Activated CD4-positive, alpha-beta T cell treated with anti-CD3 and anti-CD28 coated beads for 1 hour (primary cell): ENCODE results near the gene FAM199X.
"Not testable (repeated sequence)": the region's sequence is repeated elsewhere in the genome, so short reads cannot be mapped to it uniquely, and the experiment has no call there.

Experiments used
- DNase-seq: peaks from one replicate; pipeline ENCODE4 v3.0.0-alpha.2; 2020

The FAM199X gene

GRCh38 chrX:104193485-104193884 is 27.2 kb downstream of the FAM199X start:
- no peak for DNase-seq

- DNase-seq, result no peak
These were observed 28.8 kb downstream of the FAM199X start for GRCh38 chrX:104195013-104195412.

DNA sequence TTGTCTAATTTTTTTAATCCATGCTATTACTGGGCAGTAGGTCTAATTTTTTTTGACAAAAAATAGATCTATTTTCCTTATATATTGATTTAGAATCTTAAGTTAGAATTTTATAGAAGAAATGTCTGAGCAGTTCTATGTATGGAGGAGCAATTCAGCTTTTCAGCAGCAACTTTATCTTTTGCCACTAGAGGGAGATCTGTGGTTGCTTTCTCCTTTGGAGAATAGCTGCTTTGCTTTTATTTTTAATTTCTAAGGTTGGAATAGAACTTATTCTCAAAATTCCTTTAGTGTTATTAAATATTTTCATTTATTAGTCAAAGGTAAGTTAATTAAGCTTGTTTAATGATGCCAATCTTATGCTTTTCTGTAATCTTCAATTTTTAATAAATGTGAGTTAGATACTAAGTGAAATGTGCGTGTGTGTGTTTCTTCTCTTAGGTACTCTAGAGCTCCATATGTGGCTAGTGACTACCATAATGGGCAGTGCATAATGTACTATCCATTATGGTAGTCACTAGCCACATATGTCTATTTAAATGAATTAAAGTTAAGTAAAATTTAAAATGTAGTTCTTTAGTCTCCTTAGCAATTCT is 29.3 kb downstream of the FAM199X start:
- no peak for DNase-seq

DNA sequence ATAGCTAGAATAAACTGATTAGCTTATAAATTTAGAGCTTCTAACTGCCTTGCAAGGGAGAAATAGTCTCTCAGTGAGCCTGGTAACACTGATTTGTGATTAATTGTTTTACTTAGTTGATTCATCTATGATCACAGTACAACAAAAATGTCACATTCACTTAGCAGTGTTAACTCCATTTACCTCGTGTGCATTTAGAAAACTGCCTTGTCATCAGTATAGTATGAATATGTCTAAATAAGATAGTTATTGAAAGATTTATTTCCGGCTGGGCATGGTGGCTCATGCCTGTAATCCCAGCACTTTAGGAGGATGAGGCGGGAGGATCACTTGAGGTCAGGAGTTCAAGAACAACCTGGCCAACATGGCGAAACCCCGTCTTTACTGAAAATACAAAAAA is 39.3 kb downstream of the FAM199X start:
- DNase-seq, result no peak

DNA sequence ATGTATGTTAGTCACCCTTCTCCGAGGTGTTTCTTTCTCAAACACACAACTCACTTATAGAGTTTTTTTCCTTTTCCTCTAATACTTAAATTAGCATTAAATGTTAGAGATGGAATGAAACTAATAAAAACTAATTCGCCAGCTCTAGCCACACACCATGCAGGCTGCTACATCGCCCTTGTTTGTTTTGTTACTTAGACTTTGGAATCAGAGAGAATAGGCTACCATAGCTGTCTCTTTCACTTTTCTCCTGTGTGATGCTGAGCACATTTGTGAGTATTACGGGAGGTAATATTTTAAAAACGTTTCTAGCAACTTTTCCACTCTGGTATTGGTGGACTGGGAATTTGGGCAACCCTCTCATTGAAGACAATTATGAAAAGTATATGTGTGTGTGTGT is 44.9 kb downstream of the FAM199X start:
- no peak for DNase-seq

- DNase-seq, result not testable (repeated sequence)
These were observed 63.8 kb downstream of the FAM199X start for GRCh38 chrX:104230060-104230459.
